HepG2 (cell line): ENCODE data around the gene INO80C. TPM values are rescaled to one million over a fixed set of nuclear protein-coding genes. Genes with fewer than 3 reads are reported as not detected.

Experiments
- ATF7 ChIP-seq, 2 experiments: fragments of 450-650 bp in 1 of 2; sonication (generic) in 1 of 2; formaldehyde crosslinking in 1 of 2; IDR thresholded peaks; 2 replicates each; pipeline versions ENCODE4 v1.4.0 to v1.6.1; 2016 to 2020; ENCODE audit warnings: antibody characterized with exemption in 1 of 2, mild to moderate bottlenecking in 1 of 2, missing genetic modification reagents in 1 of 2
- CEBPG ChIP-seq: IDR thresholded peaks from 2 replicates; pipeline ENCODE4 v1.6.1; 2016
- JUN ChIP-seq: sonication (generic); formaldehyde crosslinking; IDR thresholded peaks from 2 replicates; pipeline ENCODE4 v1.4.0; 2020; ENCODE audit warnings: mild to moderate bottlenecking, missing genetic modification reagents
- MIER2 ChIP-seq: IDR thresholded peaks from 2 replicates; pipeline ENCODE4 v1.6.1; 2016; ENCODE audit warnings: missing biosample characterization, missing genetic modification reagents
- NONO ChIP-seq, 2 experiments: fragments of 450-650 bp in 1 of 2; sonication (generic) in 1 of 2; formaldehyde crosslinking in 1 of 2; IDR thresholded peaks in 1 of 2; conservative IDR thresholded peaks in 1 of 2; 2 replicates each; pipeline versions ENCODE4 v1.6.1 to v1.8.0; 2017 to 2022; ENCODE audit warnings: mild to moderate bottlenecking in 1 of 2, missing genetic modification reagents in 1 of 2, moderate library complexity in 1 of 2
- PPARG ChIP-seq: conservative IDR thresholded peaks from 2 replicates; pipeline ENCODE4 v1.6.1; 2016; ENCODE audit warnings: missing biosample characterization, missing genetic modification reagents
- SIN3A ChIP-seq: IDR thresholded peaks from 2 replicates; pipeline ENCODE4 v1.6.1; 2011; ENCODE audit warnings: low read depth, mild to moderate bottlenecking, control low read depth, low read length, borderline replicate concordance
- ZNF205 ChIP-seq: IDR thresholded peaks from 2 replicates; pipeline ENCODE4 v1.6.1; 2018; ENCODE audit warnings: missing biosample characterization, missing genetic modification reagents
- ZNF619 ChIP-seq: sonication (generic); formaldehyde crosslinking; IDR thresholded peaks from 2 replicates; pipeline ENCODE4 v1.4.0; 2020; ENCODE audit warnings: mild to moderate bottlenecking, missing genetic modification reagents
- ZNF776 ChIP-seq: sonication (generic); formaldehyde crosslinking; IDR thresholded peaks from 2 replicates; pipeline ENCODE4 v1.4.0; 2020; ENCODE audit warnings: mild to moderate bottlenecking, missing genetic modification reagents
- polyA plus RNA-seq, 8 experiments: library from polyadenylated mRNA; depleted of rRNA in 3 of 8; stranded (reverse) in 7 of 8; unstranded in 1 of 8; fragments of >200 nt; fragmentation: Illumina TruSeq in 4 of 8; extraction: Trizol in 4 of 8; gene quantifications; 2 replicates each; pipeline versions ENCODE4 v1.2.1 to v1.2.3, GENCODE V29; 2011 to 2016; ENCODE audit warnings: low read depth in 4 of 8, missing spikeins in 1 of 8, mixed read lengths in 1 of 8; ENCODE audit not compliant: insufficient read depth in 1 of 8
- total RNA-seq, 5 experiments: library from RNA; depleted of rRNA; stranded (reverse); fragments of >200 nt; fragmentation: Illumina TruSeq; extraction: Trizol; gene quantifications; 2 replicates each; pipeline ENCODE4 v1.2.3, GENCODE V29; 2016; ENCODE audit warnings: low read depth in 1 of 5
- TF ChIP-seq, protein P1 (sequence below): sonication (generic); formaldehyde crosslinking; IDR thresholded peaks from 2 replicates; pipeline ENCODE4 v1.8.1; 2023; ENCODE audit warnings: missing genetic modification reagents, inconsistent platforms, borderline replicate concordance
- TF ChIP-seq, protein P2 (sequence below): sonication (generic); formaldehyde crosslinking; IDR thresholded peaks from 2 replicates; pipeline ENCODE4 v1.5.0; 2020; ENCODE audit warnings: missing genetic modification reagents, mild to moderate bottlenecking, borderline replicate concordance
- TF ChIP-seq, protein P3 (sequence below): sonication (generic); formaldehyde crosslinking; IDR thresholded peaks from 2 replicates; pipeline ENCODE4 v1.8.0; 2022; ENCODE audit warnings: mild to moderate bottlenecking, missing genetic modification reagents, moderate library complexity
- TF ChIP-seq, protein P4 (sequence below): sonication (generic); formaldehyde crosslinking; IDR thresholded peaks from 2 replicates; pipeline ENCODE4 v1.8.0; 2022; ENCODE audit warnings: mild to moderate bottlenecking, missing genetic modification reagents; ENCODE audit not compliant: insufficient replicate concordance
- TF ChIP-seq, protein P5 (sequence below): sonication (generic); formaldehyde crosslinking; IDR thresholded peaks from 2 replicates; pipeline ENCODE4 v1.5.1; 2020; ENCODE audit warnings: missing genetic modification reagents, mild to moderate bottlenecking, borderline replicate concordance

Gene INO80C
- total and polyA plus RNA-seq, 2 of the 13 experiments (the other 11 are each of a cell fraction or from before 2014, with no cell fraction given) = 8.2 to 15.4 TPM

DNA sequence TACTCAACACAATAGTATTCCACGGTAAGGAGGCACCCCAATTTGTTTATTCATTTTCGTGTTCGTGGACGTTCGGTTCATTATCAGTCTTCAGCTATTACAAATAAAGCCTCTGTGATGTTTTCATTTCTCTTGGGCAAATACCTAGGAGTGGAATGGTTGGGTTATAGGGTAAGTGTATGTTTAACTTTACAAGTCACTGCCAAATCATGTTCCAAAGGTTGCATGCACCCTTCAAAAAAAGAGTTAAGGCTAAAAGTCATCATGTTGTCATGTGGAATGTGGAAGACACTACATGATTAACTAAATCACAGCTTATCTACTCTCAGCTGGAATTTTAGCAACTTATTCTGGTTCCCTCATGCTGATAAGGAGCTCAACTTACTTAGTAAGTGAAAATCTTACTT is 15.8 kb downstream of the INO80C start (continued):
- no peak for TF ChIP-seq ZNF205
- no peak for TF ChIP-seq NONO (IDR thresholded peaks at IDR 0.05)
- 0 out of 2 replicates have a peak, but pooled peaks have one; percentile 18 for TF ChIP-seq NONO (CRISPR knock-in tag; conservative IDR thresholded peaks at IDR 0.05)
- TF ChIP-seq MIER2 = no peak
- no peak for TF ChIP-seq ZNF776 (CRISPR knock-in tag)
- TF ChIP-seq, protein P1, sequence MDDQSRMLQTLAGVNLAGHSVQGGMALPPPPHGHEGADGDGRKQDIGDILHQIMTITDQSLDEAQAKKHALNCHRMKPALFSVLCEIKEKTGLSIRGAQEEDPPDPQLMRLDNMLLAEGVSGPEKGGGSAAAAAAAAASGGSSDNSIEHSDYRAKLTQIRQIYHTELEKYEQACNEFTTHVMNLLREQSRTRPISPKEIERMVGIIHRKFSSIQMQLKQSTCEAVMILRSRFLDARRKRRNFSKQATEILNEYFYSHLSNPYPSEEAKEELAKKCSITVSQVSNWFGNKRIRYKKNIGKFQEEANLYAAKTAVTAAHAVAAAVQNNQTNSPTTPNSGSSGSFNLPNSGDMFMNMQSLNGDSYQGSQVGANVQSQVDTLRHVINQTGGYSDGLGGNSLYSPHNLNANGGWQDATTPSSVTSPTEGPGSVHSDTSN (CRISPR knock-in tag) = no peak
- TF ChIP-seq JUN (CRISPR knock-in tag) = peak; percentile 57; the same call in 1 of the 2 replicates
- TF ChIP-seq, protein P2, sequence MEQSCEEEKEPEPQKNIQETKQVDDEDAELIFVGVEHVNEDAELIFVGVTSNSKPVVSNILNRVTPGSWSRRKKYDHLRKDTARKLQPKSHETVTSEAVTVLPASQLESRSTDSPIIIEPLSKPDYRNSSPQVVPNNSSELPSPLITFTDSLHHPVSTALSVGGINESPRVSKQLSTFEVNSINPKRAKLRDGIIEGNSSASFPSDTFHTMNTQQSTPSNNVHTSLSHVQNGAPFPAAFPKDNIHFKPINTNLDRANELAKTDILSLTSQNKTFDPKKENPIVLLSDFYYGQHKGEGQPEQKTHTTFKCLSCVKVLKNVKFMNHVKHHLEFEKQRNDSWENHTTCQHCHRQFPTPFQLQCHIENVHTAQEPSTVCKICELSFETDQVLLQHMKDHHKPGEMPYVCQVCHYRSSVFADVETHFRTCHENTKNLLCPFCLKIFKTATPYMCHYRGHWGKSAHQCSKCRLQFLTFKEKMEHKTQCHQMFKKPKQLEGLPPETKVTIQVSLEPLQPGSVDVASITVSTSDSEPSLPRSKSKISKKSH (CRISPR knock-in tag) = no peak
- TF ChIP-seq, protein P3, sequence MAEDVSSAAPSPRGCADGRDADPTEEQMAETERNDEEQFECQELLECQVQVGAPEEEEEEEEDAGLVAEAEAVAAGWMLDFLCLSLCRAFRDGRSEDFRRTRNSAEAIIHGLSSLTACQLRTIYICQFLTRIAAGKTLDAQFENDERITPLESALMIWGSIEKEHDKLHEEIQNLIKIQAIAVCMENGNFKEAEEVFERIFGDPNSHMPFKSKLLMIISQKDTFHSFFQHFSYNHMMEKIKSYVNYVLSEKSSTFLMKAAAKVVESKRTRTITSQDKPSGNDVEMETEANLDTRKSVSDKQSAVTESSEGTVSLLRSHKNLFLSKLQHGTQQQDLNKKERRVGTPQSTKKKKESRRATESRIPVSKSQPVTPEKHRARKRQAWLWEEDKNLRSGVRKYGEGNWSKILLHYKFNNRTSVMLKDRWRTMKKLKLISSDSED (CRISPR knock-in tag) = no peak
- TF ChIP-seq, protein P4, sequence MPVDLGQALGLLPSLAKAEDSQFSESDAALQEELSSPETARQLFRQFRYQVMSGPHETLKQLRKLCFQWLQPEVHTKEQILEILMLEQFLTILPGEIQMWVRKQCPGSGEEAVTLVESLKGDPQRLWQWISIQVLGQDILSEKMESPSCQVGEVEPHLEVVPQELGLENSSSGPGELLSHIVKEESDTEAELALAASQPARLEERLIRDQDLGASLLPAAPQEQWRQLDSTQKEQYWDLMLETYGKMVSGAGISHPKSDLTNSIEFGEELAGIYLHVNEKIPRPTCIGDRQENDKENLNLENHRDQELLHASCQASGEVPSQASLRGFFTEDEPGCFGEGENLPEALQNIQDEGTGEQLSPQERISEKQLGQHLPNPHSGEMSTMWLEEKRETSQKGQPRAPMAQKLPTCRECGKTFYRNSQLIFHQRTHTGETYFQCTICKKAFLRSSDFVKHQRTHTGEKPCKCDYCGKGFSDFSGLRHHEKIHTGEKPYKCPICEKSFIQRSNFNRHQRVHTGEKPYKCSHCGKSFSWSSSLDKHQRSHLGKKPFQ (CRISPR knock-in tag) = no peak
- TF ChIP-seq, protein P5, sequence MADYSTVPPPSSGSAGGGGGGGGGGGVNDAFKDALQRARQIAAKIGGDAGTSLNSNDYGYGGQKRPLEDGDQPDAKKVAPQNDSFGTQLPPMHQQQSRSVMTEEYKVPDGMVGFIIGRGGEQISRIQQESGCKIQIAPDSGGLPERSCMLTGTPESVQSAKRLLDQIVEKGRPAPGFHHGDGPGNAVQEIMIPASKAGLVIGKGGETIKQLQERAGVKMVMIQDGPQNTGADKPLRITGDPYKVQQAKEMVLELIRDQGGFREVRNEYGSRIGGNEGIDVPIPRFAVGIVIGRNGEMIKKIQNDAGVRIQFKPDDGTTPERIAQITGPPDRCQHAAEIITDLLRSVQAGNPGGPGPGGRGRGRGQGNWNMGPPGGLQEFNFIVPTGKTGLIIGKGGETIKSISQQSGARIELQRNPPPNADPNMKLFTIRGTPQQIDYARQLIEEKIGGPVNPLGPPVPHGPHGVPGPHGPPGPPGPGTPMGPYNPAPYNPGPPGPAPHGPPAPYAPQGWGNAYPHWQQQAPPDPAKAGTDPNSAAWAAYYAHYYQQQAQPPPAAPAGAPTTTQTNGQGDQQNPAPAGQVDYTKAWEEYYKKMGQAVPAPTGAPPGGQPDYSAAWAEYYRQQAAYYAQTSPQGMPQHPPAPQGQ (CRISPR knock-in tag) = no peak
- no peak for TF ChIP-seq ZNF619 (CRISPR knock-in tag)
- peak; percentile 88 for TF ChIP-seq PPARG
- TF ChIP-seq ATF7 (IDR thresholded peaks at IDR 0.05) = peak; percentile 38
- TF ChIP-seq ATF7 (CRISPR knock-in tag; IDR thresholded peaks at IDR 0.05) = no peak
- TF ChIP-seq CEBPG (CRISPR knock-in tag) = 0 out of 2 replicates have a peak, but pooled peaks have one; percentile 16
- TF ChIP-seq SIN3A = no peak
